HPDE6-E6E7 (cell line): ENCODE data around the gene SWSAP1.
A peak's percentile ranks its signal among the peaks of the same experiment; 100 is the strongest.
"Not testable (repeated sequence)": the region's sequence is repeated elsewhere in the genome, so short reads cannot be mapped to it uniquely, and the experiment has no call there.

ENCODE experiments used
- DNase-seq: peaks from one replicate; pipeline ENCODE4 v3.0.0; 2011; ENCODE audit warnings: missing footprints; ENCODE audit errors: extremely low spot score

The SWSAP1 gene

GRCh38 chr19:11378319-11379189, 4.1 kb downstream of the SWSAP1 start:
- DNase-seq: peak; percentile 81

DNA sequence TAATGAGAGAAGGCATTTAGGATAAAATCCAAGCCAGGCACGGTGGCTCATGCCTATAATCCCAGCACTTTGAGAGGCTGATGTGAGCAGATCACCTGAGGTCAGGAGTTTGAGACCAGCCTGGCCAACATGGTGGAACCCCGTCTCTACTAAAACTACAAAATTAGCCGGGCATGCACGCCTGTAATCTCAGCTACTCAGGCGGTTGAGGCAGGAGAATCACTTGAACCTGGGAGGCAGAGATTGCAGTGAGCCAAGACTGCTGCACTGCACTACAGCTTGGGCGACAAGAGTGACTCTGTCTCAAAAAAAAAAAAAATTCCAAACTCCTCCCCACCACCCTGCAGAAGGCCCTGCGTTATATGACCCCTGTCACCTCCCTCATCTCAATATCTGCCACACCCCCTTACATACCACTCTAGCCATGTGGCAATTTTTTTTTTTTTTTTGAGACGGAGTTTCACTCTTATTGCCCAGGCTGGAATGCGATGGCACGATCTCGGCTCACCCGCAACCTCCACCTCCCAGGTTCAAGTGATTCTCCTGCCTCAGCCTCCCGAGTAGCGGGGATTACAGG, 4.9 kb downstream of the SWSAP1 start:
- not testable (repeated sequence) for DNase-seq

GRCh38 chr19:11379857-11380350, 5.4 kb downstream of the SWSAP1 start:
- no peak for DNase-seq

GRCh38 chr19:11380653-11381537, 6.4 kb downstream of the SWSAP1 start:
- DNase-seq: peak; percentile 99

GRCh38 chr19:11382898-11383705, 8.6 kb downstream of the SWSAP1 start:
- DNase-seq: no peak

GRCh38 chr19:11383706-11384048, 9.2 kb downstream of the SWSAP1 start:
- no peak for DNase-seq

- DNase-seq: no peak
These were observed 10.3 kb downstream of the SWSAP1 start for GRCh38 chr19:11384778-11385129.

- no peak for DNase-seq
These were observed 12.9 kb downstream of the SWSAP1 start for GRCh38 chr19:11387162-11388034.

GRCh38 chr19:11390359-11390758, 15.9 kb downstream of the SWSAP1 start:
- DNase-seq: no peak

DNA sequence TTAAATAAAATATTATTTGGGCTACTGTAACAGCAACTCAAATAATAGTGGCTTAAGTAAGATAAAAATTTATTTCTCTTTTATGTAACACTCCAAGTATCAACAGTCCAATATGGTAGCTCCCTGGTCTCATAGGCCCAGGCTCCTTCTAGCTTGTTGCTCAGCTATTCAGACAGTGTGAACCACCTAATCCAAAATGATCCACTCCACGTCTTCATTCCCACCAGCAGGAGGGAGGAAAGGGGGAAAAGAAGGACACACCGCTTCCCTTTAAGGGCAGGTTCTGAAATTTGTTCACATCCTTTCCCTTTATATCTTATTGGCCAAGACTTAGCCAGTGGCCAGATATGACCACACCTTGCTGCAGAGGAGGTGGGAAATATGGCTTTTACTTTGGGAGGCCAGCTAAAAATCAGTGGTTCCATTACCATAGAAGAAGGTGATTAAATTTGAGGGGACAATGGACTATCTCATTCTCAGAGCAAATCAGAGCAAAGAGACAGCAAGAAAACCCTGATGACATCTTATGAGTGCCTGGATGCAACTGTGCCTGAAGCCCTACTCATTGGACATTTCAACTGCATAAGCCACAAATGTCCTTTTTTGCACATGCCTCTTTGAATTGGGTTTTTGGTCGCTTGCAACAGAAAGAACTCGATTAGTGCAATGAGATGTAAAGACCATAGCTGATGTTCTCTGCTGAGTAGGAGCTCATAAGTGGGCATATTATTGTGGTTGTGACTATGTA, 16.6 kb downstream of the SWSAP1 start:
- no peak for DNase-seq

- no peak for DNase-seq
These were observed 22.7 kb downstream of the SWSAP1 start for GRCh38 chr19:11397089-11397610.

- no peak for DNase-seq
These were observed 25.2 kb downstream of the SWSAP1 start for GRCh38 chr19:11399667-11400066.

DNA sequence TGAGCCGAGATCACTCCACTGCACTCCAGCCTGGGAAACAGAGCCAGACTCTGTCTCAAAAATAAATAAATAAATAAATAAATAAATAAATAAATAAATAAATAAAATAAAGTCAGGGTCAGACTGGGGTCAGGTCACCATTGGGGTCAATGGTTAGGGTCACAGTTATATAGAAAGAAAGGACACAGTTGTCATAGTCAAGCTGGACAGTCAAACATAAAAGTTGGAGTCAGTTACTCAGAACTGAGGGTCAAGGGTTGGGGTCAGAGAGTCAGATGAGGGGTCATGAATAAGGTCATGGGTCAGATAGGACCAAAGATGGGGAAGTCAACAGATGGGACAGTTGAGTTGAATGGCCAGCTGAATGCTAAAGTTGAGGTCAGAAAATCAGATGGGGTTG, 26.3 kb downstream of the SWSAP1 start:
- no peak for DNase-seq

- DNase-seq: no peak
These were observed 27.5 kb downstream of the SWSAP1 start for GRCh38 chr19:11401808-11402543.

DNA sequence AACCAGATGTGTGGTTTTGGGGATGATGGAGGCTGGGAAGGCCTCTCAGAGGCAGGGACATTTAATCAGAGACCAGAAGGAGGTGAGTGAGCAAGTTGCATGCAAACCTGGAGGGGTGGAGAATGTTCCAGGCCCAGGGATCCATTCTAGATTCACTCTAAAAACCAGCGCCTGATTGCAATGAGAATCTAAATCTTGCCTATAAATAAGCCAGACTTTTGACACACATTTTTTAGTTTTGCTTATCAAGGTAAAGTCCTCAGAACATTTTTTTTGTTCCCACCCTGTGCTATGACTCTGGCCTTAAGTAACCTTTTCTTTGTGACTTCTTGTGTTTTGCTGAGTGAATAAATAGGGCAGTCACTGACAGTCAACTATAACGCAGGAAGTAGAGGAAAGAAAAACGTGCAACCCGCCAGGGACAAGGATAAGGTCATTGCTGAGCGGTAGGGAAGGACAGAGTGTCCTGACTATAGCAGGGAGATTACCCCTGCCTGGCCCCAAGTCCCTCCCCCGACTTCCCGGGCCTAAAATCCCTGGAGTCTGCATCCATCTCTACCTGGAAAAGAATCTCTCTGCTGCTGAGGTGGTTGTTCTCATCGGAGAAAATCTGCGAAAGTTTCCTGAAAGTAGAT, 30.2 kb downstream of the SWSAP1 start:
- DNase-seq: no peak

DNA sequence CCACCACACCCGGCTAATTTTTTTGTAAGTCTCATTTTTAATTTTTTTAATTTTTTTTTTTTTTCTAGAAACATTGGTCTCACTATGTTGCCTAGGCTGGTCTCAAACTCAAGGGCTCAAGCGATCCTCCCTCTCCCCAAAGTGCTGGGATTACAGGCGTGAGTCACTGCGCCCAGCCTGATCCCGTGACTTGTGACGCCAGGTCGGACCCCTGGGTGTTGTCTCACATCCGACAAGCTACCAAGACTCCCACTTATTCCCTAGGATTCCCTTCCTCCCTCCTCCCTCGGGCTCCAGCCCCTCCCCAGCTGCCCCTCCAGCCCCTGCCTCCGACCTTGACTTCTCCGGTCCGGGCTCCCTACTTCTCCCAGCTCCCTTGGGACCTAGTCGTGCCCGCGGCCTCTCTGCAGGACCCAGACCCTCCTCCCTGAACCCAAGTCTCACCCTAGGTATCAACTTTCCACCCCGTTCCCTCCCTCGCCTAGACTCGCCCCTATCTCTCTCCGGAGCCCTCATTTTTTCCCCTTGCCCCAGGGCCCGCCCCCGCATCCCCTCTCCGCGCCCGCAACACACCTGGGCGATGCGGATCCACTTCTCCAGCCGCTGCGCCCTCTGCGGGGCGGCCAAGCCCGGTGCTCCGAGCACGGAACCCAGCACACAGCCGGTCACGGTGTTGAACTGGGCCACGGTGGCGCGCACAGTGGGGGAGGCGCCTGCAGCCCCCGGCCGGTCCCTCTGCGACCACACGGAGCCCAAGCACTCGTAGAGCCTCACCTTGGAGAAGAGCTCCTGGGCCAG, 31.6 kb downstream of the SWSAP1 start:
- no peak for DNase-seq

DNA sequence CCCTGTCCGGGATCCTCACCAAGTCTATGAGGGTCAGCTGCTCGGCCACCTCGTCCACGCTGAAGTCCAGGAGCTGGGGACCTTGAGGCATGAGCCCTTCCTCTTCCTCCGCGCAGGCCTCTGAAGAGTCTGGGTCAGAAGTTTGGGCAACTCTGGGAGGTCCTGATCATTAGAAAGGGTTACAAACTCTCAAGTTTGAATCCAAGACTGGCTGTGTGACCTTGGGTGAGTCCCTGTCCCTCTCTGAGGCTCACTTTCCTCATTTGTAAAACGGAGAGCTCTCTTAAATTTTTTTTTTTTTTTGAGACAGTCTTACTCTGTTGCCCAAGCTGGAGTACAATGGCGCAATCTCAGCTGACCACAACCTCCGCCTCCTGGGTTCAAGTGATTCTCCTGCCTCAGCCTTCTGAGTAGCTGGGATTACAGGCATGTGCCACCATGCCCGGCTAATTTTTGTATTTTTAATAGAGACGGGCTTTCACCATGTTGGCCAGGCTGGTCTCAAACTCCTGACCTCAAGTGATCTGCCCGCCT, 32.3 kb downstream of the SWSAP1 start:
- DNase-seq: not testable (repeated sequence)
